Measurements from ENCODE around the gene PNMA6F.

DNA sequence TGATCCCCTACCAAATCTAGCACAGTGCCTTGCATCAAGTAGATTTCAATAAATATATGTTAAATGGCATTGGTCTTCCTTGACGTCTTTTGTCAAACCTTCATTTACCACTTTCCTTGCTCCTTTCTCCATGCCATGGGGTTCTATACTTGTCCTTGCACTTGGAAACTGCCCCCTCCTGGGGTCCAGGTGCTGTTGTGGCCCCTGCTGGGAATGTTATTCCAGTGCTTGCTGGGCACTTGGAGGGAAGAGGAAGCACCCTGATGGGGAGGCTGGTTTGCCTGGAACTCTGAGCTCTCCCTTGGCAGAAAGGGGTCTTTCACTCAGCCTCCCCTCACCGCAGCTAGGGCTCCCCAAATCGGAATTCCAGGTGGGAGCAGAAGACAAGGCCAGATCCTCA lies 31.3 kb upstream of the PNMA6F start:
- no peak for TF ChIP-seq TP53 (CRISPR knock-in tag; IDR thresholded peaks at IDR 0.05)
- no peak for TF ChIP-seq CTCF (IDR thresholded peaks at IDR 0.05)
- no peak for TF ChIP-seq NFYB (CRISPR knock-in tag; conservative IDR thresholded peaks at IDR 0.05; ENCODE audit: low read depth)
- no peak for TF ChIP-seq TCF7 (CRISPR knock-in tag; IDR thresholded peaks at IDR 0.05; ENCODE audit: low read depth)
- TF ChIP-seq MAX (CRISPR knock-in tag; IDR thresholded peaks at IDR 0.05) = no peak
- TF ChIP-seq, protein P1, sequence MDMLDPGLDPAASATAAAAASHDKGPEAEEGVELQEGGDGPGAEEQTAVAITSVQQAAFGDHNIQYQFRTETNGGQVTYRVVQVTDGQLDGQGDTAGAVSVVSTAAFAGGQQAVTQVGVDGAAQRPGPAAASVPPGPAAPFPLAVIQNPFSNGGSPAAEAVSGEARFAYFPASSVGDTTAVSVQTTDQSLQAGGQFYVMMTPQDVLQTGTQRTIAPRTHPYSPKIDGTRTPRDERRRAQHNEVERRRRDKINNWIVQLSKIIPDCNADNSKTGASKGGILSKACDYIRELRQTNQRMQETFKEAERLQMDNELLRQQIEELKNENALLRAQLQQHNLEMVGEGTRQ (CRISPR knock-in tag; IDR thresholded peaks at IDR 0.05) = no peak
- no peak for TF ChIP-seq NFE2L1 (CRISPR knock-in tag; IDR thresholded peaks at IDR 0.05)
- no peak for TF ChIP-seq GABPB1 (CRISPR knock-in tag; IDR thresholded peaks at IDR 0.05)
- TF ChIP-seq ZNF138 (CRISPR knock-in tag; conservative IDR thresholded peaks at IDR 0.05) = no peak
- no peak for TF ChIP-seq IRF2 (CRISPR knock-in tag; IDR thresholded peaks at IDR 0.05; ENCODE audit: borderline replicate concordance, low read depth)
- no peak for TF ChIP-seq ZBTB21 (CRISPR knock-in tag; IDR thresholded peaks at IDR 0.05; ENCODE audit: borderline replicate concordance)
- no peak for TF ChIP-seq NR2C2 (CRISPR knock-in tag; IDR thresholded peaks at IDR 0.05)
- TF ChIP-seq CREB1 (CRISPR knock-in tag; IDR thresholded peaks at IDR 0.05) = no peak
- TF ChIP-seq FOXJ3 (CRISPR knock-in tag; IDR thresholded peaks at IDR 0.05; ENCODE audit: borderline replicate concordance) = no peak
